RWPE2 (cell line): ENCODE data around the gene JAZF1.

Experiments
- ATAC-seq: fragments of 200-7000 bp; cut with Tn5 transposase; 3 replicates; pipeline ENCODE4 v1.9.1; 2021; ENCODE audit warnings: low read depth
- DNase-seq: peaks from one replicate; pipeline ENCODE4 v3.0.0-alpha.2; 2020; ENCODE audit warnings: low spot score
- H3K27ac ChIP-seq: fragments of 450-650 bp; 2 replicates; pipeline ENCODE4 v1.5.1; 2017; ENCODE audit warnings: mild to moderate bottlenecking; ENCODE audit not compliant: poor library complexity, severe bottlenecking
- H3K27me3 ChIP-seq: fragments of 250-450 bp; sonication (Bioruptor Pico); 2 replicates; pipeline ENCODE4 v1.5.1; 2021; ENCODE audit warnings: mild to moderate bottlenecking, moderate library complexity; ENCODE audit not compliant: insufficient read depth, poor library complexity, severe bottlenecking
- H3K36me3 ChIP-seq: fragments of 250-450 bp; sonication (Bioruptor Pico); 2 replicates; pipeline ENCODE4 v1.5.1; 2020; ENCODE audit warnings: low read depth, mild to moderate bottlenecking, moderate library complexity
- H3K4me1 ChIP-seq: fragments of 250-450 bp; sonication (Bioruptor Pico); 2 replicates; pipeline ENCODE4 v1.5.1; 2021; ENCODE audit warnings: mild to moderate bottlenecking, moderate library complexity; ENCODE audit not compliant: insufficient read depth, poor library complexity, severe bottlenecking
- H3K4me3 ChIP-seq: fragments of 250-450 bp; sonication (Bioruptor Pico); 2 replicates; pipeline ENCODE4 v1.5.1; 2021; ENCODE audit warnings: mild to moderate bottlenecking, moderate library complexity; ENCODE audit not compliant: severe bottlenecking
- H3K9me3 ChIP-seq: fragments of 250-450 bp; sonication (Bioruptor Pico); 2 replicates; pipeline ENCODE4 v1.5.1; 2021; ENCODE audit warnings: mild to moderate bottlenecking, moderate library complexity; ENCODE audit not compliant: severe bottlenecking
- CTCF ChIP-seq: fragments of 450-650 bp; IDR thresholded peaks from one replicate; pipeline ENCODE4 v1.5.1; 2017; ENCODE audit warnings: mild to moderate bottlenecking, moderate library complexity; ENCODE audit not compliant: poor library complexity, severe bottlenecking

Gene JAZF1

GRCh38 chr7:28128608-28129007 is 52.0 kb downstream of the JAZF1 start:
- TF ChIP-seq CTCF = no peak
- Histone ChIP-seq H3K27ac (no peak overlapping the region), H3K9me3 (no peaks in the 10 kb centered on the region), H3K36me3 (peaks cover 3% of the 10 kb centered on the region; the same call in 1 of the 2 replicates), H3K4me1 (no peaks in the 10 kb centered on the region), H3K4me3 (no peak overlapping the region), H3K27me3 (no peaks in the 10 kb centered on the region)
- DNase-seq = no peak
- no peak for ATAC-seq

GRCh38 chr7:28126410-28127041 is 54.1 kb downstream of the JAZF1 start:
- no peak for ATAC-seq
- TF ChIP-seq CTCF = no peak
- Histone ChIP-seq H3K27ac (no peak overlapping the region), H3K27me3 (no peaks in the 10 kb centered on the region), H3K4me3 (no peak overlapping the region), H3K9me3 (no peaks in the 10 kb centered on the region), H3K36me3 (peaks cover 3% of the 10 kb centered on the region; the same call in 1 of the 2 replicates), H3K4me1 (no peaks in the 10 kb centered on the region)
- DNase-seq = no peak

- Histone ChIP-seq H3K27me3 (no peaks in the 10 kb centered on the region), H3K9me3 (no peaks in the 10 kb centered on the region), H3K27ac (no peak overlapping the region), H3K4me1 (no peaks in the 10 kb centered on the region), H3K36me3 (peaks cover 3% of the 10 kb centered on the region; the same call in 1 of the 2 replicates), H3K4me3 (no peak overlapping the region)
- DNase-seq (no peak), ATAC-seq (no peak)
- no peak for TF ChIP-seq CTCF
These were observed 54.9 kb downstream of the JAZF1 start for GRCh38 chr7:28125431-28126409.

- ATAC-seq (no peak), DNase-seq (no peak)
- Histone ChIP-seq H3K4me1 (no peaks in the 10 kb centered on the region), H3K36me3 (peaks cover 3% of the 10 kb centered on the region; the same call in 1 of the 2 replicates), H3K9me3 (no peaks in the 10 kb centered on the region), H3K27me3 (no peaks in the 10 kb centered on the region), H3K4me3 (no peak overlapping the region), H3K27ac (no peak overlapping the region)
- TF ChIP-seq CTCF = no peak
These were observed 56.2 kb downstream of the JAZF1 start for GRCh38 chr7:28124413-28124812.

- no peak for DNase-seq
- ATAC-seq = no peak
- Histone ChIP-seq H3K27me3 (no peaks in the 10 kb centered on the region), H3K36me3 (peaks cover 3% of the 10 kb centered on the region; the same call in 1 of the 2 replicates), H3K4me3 (no peak overlapping the region), H3K4me1 (no peaks in the 10 kb centered on the region), H3K9me3 (no peaks in the 10 kb centered on the region), H3K27ac (no peak overlapping the region)
- TF ChIP-seq CTCF = no peak
These were observed 56.8 kb downstream of the JAZF1 start for GRCh38 chr7:28123752-28124151.
